Measurements from ENCODE around the gene MSTO1.
A peak's percentile ranks its signal among the peaks of the same experiment; 100 is the strongest.
"Not testable (repeated sequence)": the region's sequence is repeated elsewhere in the genome, so short reads cannot be mapped to it uniquely, and the experiment has no call there.

MSTO1 gene

DNA sequence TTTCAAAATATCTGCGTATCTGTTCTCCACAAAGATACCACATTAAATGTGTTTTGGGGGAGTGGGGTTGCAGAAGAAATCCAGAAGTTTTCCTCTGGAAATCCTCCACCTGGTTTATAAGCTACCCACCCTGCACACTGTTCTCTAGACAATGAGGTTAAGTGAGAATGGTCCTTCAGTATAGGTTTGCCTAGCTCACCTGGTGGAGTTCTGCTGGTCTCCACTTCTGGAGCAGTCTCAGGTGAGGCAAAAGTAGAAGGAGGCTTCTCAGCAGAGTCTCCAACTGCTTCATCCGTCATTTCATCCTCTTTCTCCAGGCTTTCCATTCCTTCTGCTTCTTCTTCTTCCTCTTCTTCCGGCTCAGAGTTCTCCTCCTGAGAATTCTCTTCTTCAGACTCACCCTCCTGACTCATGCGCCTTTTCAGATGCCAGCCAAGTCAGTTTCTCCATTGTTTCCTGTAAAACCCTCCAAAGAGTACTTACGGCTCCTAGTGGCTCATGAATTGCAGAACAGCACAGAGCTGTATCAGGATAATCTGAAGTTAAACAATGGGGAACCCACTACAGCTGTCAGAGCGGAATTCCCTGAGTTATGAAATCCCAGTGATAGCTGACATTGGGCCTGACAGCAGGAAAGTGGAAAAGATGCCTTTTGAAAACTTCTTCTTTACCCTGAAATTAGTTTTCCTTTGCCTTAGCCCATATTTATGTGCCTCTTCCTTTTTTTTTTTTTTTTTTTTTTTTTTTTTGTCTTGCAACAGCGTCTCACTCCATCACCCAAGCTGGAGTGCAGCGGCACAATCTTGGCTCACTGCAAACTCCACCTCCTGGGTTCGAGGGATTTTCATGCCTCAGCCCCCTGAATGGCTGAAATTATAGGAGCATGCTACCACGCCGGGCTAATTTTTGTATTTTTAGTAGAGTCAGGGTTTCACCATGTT lies 38.5 kb downstream of the MSTO1 start:
- Histone ChIP-seq H3K4me3 (ENCODE audit: insufficient read length, low read depth) (no peak overlapping the region), H3K27me3 (ENCODE audit: insufficient read depth, insufficient read length) (no peaks in the 10 kb centered on the region), H3K4me1 (ENCODE audit: insufficient read depth, insufficient read length) (no peaks in the 10 kb centered on the region), H3K9me3 (ENCODE audit: insufficient read depth, low read length) (peaks cover 34% of the 10 kb centered on the region), H3K9ac (ENCODE audit: insufficient read length, low read depth) (no peak overlapping the region), H3K36me3 (ENCODE audit: insufficient read depth, insufficient read length, low read length) (peaks cover 3% of the 10 kb centered on the region)
- TF ChIP-seq YY1 (IDR thresholded peaks at IDR 0.05; ENCODE audit: insufficient read depth, insufficient read length), result no peak
- TF ChIP-seq ZNF274 (IDR thresholded peaks at IDR 0.05; ENCODE audit: low read depth, low read length), result no peak
- TF ChIP-seq SUZ12 (IDR thresholded peaks at IDR 0.05; ENCODE audit: extremely low read depth, insufficient read depth, insufficient read length), result no peak
- peak; percentile 74 for DNase-seq (ENCODE audit: low read depth, low spot score)

DNA sequence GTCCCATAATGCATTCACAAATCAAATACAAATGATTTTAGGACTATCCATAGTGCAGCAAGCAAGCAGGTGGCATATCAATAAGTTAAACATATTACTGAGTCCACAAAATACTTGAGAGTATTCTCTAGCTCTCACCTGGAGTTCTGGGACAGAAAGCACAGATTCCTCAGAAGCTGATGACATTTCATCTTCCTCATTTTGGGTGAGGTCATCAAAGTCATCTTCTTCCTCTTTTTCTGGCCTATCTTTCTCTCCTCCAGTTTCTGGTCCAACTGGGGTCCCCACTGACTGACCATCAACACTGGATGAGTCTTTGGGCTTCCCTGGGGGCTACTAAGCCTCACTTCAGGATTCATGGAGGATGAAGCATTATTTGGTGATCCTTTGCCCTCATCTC lies 39.7 kb downstream of the MSTO1 start:
- no peak for DNase-seq (ENCODE audit: low read depth, low spot score)

DNA sequence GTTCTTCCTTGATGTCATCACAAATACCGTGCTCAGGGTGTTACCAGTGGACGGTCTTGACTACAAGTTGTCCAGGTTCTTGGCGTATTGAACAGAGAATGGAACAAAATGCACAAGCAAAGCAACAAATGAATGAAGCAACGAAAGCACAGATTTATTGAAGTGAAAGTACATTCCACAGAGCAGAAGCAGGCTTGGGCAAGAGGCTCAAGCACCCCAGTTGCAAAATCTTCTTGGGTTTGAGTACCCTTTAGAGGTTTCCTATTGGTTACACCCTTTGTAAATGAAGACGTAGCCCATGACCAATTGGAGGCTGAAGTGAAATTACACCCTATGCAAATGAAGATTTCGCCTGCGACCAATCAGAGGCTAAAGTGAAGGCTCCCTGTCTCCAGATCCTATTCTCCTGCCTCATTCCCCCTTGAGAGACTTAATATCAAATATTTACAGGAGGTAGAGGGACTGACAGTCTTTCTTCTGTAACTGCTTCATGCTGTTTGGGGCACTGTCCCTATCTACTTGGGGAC lies 40.3 kb downstream of the MSTO1 start:
- H3K4me3 ChIP-seq (ENCODE audit: insufficient read length, low read depth), result no peak overlapping the region
- TF ChIP-seq YY1 (IDR thresholded peaks at IDR 0.05; ENCODE audit: insufficient read depth, insufficient read length) (no peak), ZNF274 (IDR thresholded peaks at IDR 0.05; ENCODE audit: low read depth, low read length) (no peak), SUZ12 (IDR thresholded peaks at IDR 0.05; ENCODE audit: extremely low read depth, insufficient read depth, insufficient read length) (no peak)
- H3K9me3 ChIP-seq (ENCODE audit: insufficient read depth, low read length), result peaks cover 16% of the 10 kb centered on the region
- no peak for DNase-seq (ENCODE audit: low read depth, low spot score)
- no peak overlapping the region for H3K9ac ChIP-seq (ENCODE audit: insufficient read length, low read depth)
- no peaks in the 10 kb centered on the region for H3K27me3 ChIP-seq (ENCODE audit: insufficient read depth, insufficient read length)
- H3K36me3 ChIP-seq (ENCODE audit: insufficient read depth, insufficient read length, low read length), result no peaks in the 10 kb centered on the region
- no peaks in the 10 kb centered on the region for H3K4me1 ChIP-seq (ENCODE audit: insufficient read depth, insufficient read length)

More for the DNA sequence above, 39.7 kb downstream of the MSTO1 start:
- peaks cover 22% of the 10 kb centered on the region for H3K9me3 ChIP-seq (ENCODE audit: insufficient read depth, low read length)
- no peaks in the 10 kb centered on the region for H3K4me1 ChIP-seq (ENCODE audit: insufficient read depth, insufficient read length)
- peaks cover 3% of the 10 kb centered on the region for H3K36me3 ChIP-seq (ENCODE audit: insufficient read depth, insufficient read length, low read length)
- no peaks in the 10 kb centered on the region for H3K27me3 ChIP-seq (ENCODE audit: insufficient read depth, insufficient read length)
- H3K9ac ChIP-seq (ENCODE audit: insufficient read length, low read depth), result no peak overlapping the region
- TF ChIP-seq ZNF274 (IDR thresholded peaks at IDR 0.05; ENCODE audit: low read depth, low read length), result no peak
- TF ChIP-seq SUZ12 (IDR thresholded peaks at IDR 0.05; ENCODE audit: extremely low read depth, insufficient read depth, insufficient read length), result no peak
- no peak overlapping the region for H3K4me3 ChIP-seq (ENCODE audit: insufficient read length, low read depth)

DNA sequence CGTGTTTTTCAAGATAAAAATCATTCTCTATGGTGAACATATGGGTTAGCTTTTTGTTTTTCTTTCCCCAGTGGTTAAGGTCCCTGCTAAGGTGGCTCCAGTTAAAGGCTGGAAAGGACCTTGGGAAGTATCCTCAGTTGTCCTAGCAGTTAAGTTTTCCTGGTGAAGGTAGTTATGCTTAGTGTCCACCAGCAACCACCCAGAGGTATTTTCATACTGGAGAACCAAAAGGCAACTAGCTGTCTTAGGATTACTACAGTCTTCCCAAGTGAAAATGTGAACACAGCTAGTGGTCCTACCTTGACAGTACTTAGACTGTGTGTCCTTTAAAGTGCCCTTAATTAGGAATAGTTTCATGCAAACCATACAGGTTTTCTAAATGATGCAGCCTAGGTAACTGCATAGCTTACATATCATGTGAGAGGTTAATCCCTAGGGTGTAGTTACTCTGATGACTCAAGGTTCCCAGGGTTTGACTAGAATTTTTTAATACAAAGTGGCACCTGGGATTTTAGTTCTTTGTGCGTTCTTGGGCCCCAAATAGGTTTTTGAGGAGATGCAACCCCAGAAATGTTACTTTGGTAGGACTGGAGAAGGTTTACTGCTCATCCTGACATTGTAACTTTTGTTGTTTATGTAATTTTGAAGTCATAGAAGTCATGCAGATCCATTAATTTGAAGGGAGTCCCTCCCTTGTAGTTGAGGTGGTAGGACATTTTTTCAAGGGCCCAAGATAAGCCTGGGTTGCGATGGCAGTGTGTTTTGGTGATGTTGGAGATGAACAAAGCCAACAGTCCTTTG lies 42.0 kb downstream of the MSTO1 start:
- H3K4me3 ChIP-seq (ENCODE audit: insufficient read length, low read depth), result no peak overlapping the region
- no peak for DNase-seq (ENCODE audit: low read depth, low spot score)

DNA sequence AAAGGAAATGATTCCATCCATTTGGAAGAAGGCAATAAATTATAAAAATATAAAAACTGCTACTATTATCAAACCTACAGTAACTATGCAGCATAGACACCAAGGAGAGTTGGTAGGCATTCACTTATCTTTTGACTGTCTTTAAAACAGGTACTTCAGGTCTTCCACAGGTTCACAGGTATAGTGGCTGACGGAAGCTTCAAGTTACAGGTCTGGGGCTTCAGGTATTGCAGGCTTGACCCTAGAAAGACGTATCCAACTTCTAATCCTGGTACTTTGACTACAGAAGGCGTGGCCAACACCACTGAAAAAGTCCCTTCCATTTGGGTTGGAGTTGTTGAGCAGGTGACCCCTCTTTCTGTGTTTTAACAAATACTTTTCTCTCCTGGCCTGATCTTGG lies 42.9 kb downstream of the MSTO1 start:
- no peak overlapping the region for H3K4me3 ChIP-seq (ENCODE audit: insufficient read length, low read depth)
- H3K36me3 ChIP-seq (ENCODE audit: insufficient read depth, insufficient read length, low read length), result no peaks in the 10 kb centered on the region
- no peaks in the 10 kb centered on the region for H3K4me1 ChIP-seq (ENCODE audit: insufficient read depth, insufficient read length)
- TF ChIP-seq ZNF274 (IDR thresholded peaks at IDR 0.05; ENCODE audit: low read depth, low read length), result no peak
- no peak for TF ChIP-seq YY1 (IDR thresholded peaks at IDR 0.05; ENCODE audit: insufficient read depth, insufficient read length)
- TF ChIP-seq SUZ12 (IDR thresholded peaks at IDR 0.05; ENCODE audit: extremely low read depth, insufficient read depth, insufficient read length), result no peak
- peaks cover 13% of the 10 kb centered on the region for H3K9me3 ChIP-seq (ENCODE audit: insufficient read depth, low read length)
- DNase-seq (ENCODE audit: low read depth, low spot score), result no peak
- H3K27me3 ChIP-seq (ENCODE audit: insufficient read depth, insufficient read length), result no peaks in the 10 kb centered on the region
- no peak overlapping the region for H3K9ac ChIP-seq (ENCODE audit: insufficient read length, low read depth)

More for the DNA sequence above, 42.0 kb downstream of the MSTO1 start:
- H3K4me1 ChIP-seq (ENCODE audit: insufficient read depth, insufficient read length), result no peaks in the 10 kb centered on the region
- no peaks in the 10 kb centered on the region for H3K27me3 ChIP-seq (ENCODE audit: insufficient read depth, insufficient read length)
- peaks cover 13% of the 10 kb centered on the region for H3K9me3 ChIP-seq (ENCODE audit: insufficient read depth, low read length)
- no peak for TF ChIP-seq YY1 (IDR thresholded peaks at IDR 0.05; ENCODE audit: insufficient read depth, insufficient read length)
- no peak for TF ChIP-seq SUZ12 (IDR thresholded peaks at IDR 0.05; ENCODE audit: extremely low read depth, insufficient read depth, insufficient read length)
- no peak for TF ChIP-seq ZNF274 (IDR thresholded peaks at IDR 0.05; ENCODE audit: low read depth, low read length)
- H3K9ac ChIP-seq (ENCODE audit: insufficient read length, low read depth), result no peak overlapping the region
- no peaks in the 10 kb centered on the region for H3K36me3 ChIP-seq (ENCODE audit: insufficient read depth, insufficient read length, low read length)

DNA sequence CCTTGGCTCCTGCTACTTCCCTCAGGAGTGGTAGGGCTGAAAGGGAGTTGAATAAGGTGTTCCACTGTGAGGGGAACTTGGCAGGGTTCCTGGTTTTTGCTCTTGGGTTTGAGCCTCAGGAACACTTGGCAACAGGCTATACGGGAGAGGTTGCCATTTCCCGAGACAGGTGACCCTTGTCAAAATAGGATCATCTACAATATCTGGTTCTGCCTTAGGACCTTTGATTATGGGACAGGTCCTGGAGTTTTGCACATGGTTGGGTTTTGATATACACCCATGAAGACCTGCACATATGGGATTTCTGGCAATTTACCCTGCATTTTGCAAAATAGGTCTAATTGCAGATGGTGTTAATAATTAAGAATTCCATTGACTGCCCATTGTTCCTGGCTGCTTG lies 47.4 kb downstream of the MSTO1 start:
- TF ChIP-seq YY1 (IDR thresholded peaks at IDR 0.05; ENCODE audit: insufficient read depth, insufficient read length) (no peak), SUZ12 (IDR thresholded peaks at IDR 0.05; ENCODE audit: extremely low read depth, insufficient read depth, insufficient read length) (no peak), ZNF274 (IDR thresholded peaks at IDR 0.05; ENCODE audit: low read depth, low read length) (no peak)
- Histone ChIP-seq H3K9ac (ENCODE audit: insufficient read length, low read depth) (no peak overlapping the region), H3K27me3 (ENCODE audit: insufficient read depth, insufficient read length) (no peaks in the 10 kb centered on the region), H3K4me1 (ENCODE audit: insufficient read depth, insufficient read length) (no peaks in the 10 kb centered on the region), H3K36me3 (ENCODE audit: insufficient read depth, insufficient read length, low read length) (peaks cover 42% of the 10 kb centered on the region), H3K4me3 (ENCODE audit: insufficient read length, low read depth) (no peak overlapping the region), H3K9me3 (ENCODE audit: insufficient read depth, low read length) (no peaks in the 10 kb centered on the region; the same call in 1 of the 2 replicates)
- DNase-seq (ENCODE audit: low read depth, low spot score), result no peak

DNA sequence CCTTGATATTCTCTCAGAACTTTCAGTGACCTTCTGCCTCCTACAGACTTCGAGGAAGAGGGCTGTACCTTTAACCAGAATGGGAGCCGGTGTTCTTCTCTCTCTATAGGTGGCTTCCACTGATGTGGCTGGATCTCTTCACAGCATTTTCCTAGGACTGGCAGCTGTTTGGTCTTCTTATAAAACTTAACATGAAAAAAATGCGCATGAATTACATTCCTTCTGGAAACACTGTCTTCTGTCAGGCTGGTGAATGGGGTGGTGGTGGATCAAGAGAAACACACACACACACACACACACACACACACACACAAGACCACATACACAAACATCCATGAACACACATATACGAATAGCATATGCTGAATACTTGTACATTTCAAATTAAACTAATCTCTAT lies 51.2 kb downstream of the MSTO1 start:
- not testable (repeated sequence) for H3K9me3 ChIP-seq (ENCODE audit: insufficient read depth, low read length); DNase-seq (ENCODE audit: low read depth, low spot score); H3K4me3 ChIP-seq (ENCODE audit: insufficient read length, low read depth); H3K9ac ChIP-seq (ENCODE audit: insufficient read length, low read depth); H3K27me3 ChIP-seq (ENCODE audit: insufficient read depth, insufficient read length); H3K4me1 ChIP-seq (ENCODE audit: insufficient read depth, insufficient read length)
- peaks cover 77% of the 10 kb centered on the region for H3K36me3 ChIP-seq (ENCODE audit: insufficient read depth, insufficient read length, low read length)
